Right kidney (tissue), 1 donor: Measurements from ENCODE around the gene NBAS.
"Not testable (repeated sequence)": the region's sequence is repeated elsewhere in the genome, so short reads cannot be mapped to it uniquely, and the experiment has no call there.

ENCODE experiments used
- DNase-seq: peaks from one replicate; pipeline ENCODE4 v3.0.0-alpha.2; 2016

The NBAS gene

GRCh38 chr2:15531095-15531854 is 29.9 kb downstream of the NBAS start:
- no peak for DNase-seq

GRCh38 chr2:15527074-15527739 is 33.9 kb downstream of the NBAS start:
- no peak for DNase-seq

- no peak for DNase-seq
Observed at GRCh38 chr2:15521641-15522181, 39.4 kb downstream of the NBAS start.

- no peak for DNase-seq
Observed at GRCh38 chr2:15520346-15520745, 40.8 kb downstream of the NBAS start.

- not testable (repeated sequence) for DNase-seq
Observed at GRCh38 chr2:15518759-15519158, 42.4 kb downstream of the NBAS start.

GRCh38 chr2:15517793-15518192 is 43.3 kb downstream of the NBAS start:
- DNase-seq: no peak

GRCh38 chr2:15511686-15512085 is 49.4 kb downstream of the NBAS start:
- DNase-seq: no peak

GRCh38 chr2:15510552-15510951 is 50.6 kb downstream of the NBAS start:
- no peak for DNase-seq

- DNase-seq: no peak
Observed at GRCh38 chr2:15510131-15510530, 51.0 kb downstream of the NBAS start.

- DNase-seq: no peak
Observed at GRCh38 chr2:15507697-15508096, 53.4 kb downstream of the NBAS start.

- no peak for DNase-seq
Observed at GRCh38 chr2:15507061-15507460, 54.1 kb downstream of the NBAS start.

- no peak for DNase-seq
Observed at GRCh38 chr2:15506229-15506819, 54.8 kb downstream of the NBAS start.

- no peak for DNase-seq
Observed at GRCh38 chr2:15504882-15505663, 56.1 kb downstream of the NBAS start.

- not testable (repeated sequence) for DNase-seq
Observed at GRCh38 chr2:15499251-15499650, 61.9 kb downstream of the NBAS start.

GRCh38 chr2:15498554-15498953 is 62.6 kb downstream of the NBAS start:
- no peak for DNase-seq

GRCh38 chr2:15494877-15495276 is 66.3 kb downstream of the NBAS start:
- DNase-seq: no peak

GRCh38 chr2:15492773-15493325 is 68.3 kb downstream of the NBAS start:
- DNase-seq: no peak

GRCh38 chr2:15486770-15487169 is 74.4 kb downstream of the NBAS start:
- no peak for DNase-seq

- no peak for DNase-seq
Observed at GRCh38 chr2:15485949-15486348, 75.2 kb downstream of the NBAS start.

- no peak for DNase-seq
Observed at GRCh38 chr2:15481000-15481399, 80.1 kb downstream of the NBAS start.

- DNase-seq: no peak
Observed at GRCh38 chr2:15480552-15480951, 80.6 kb downstream of the NBAS start.

GRCh38 chr2:15472876-15473275 is 88.3 kb downstream of the NBAS start:
- DNase-seq: no peak
